Stimulated activated CD4-positive, alpha-beta T cell treated with anti-CD3 and anti-CD28 coated beads, Interleukin-12 subunit alpha, Interleukin-12 subunit beta, amount 100 ng/mL, for 4 hours (primary cell): ENCODE measurements around the gene NFKBIL1.
A peak's percentile ranks its signal among the peaks of the same experiment; 100 is the strongest.
"Not testable (repeated sequence)": the region's sequence is repeated elsewhere in the genome, so short reads cannot be mapped to it uniquely, and the experiment has no call there.

Experiments used
- DNase-seq: peaks from one replicate; pipeline ENCODE4 v3.0.0-alpha.2; 2020

The NFKBIL1 gene

GRCh38 chr6:31546958-31547726 lies at the start of gene NFKBIL1:
Gene NFKBIL1 (plus strand): TSS chr6:31547608. CDS start chr6:31547695, 87 bp downstream.
- DNase-seq, result peak; percentile 86

DNA sequence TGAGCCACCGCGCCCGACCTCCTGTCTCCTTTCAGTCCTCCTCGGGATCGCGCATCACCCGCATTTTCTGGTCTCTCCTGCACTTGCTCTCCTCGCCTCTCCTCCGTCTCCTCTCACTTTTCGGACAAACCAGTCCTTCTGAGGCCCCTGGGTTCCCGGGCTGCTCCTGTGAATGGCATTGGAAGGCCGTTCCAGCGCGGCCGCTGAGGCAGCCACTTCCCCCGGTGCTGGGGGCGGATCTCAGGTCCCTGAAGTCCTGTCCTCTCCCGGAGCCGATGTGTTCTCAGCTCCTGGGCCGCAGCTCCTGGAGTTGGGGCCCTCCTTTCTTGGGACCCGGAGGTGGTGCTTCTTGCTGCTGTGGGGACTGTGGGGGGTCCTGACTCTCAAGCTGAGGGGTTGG lies 48.7 kb upstream of the NFKBIL1 start:
- DNase-seq, result no peak

DNA sequence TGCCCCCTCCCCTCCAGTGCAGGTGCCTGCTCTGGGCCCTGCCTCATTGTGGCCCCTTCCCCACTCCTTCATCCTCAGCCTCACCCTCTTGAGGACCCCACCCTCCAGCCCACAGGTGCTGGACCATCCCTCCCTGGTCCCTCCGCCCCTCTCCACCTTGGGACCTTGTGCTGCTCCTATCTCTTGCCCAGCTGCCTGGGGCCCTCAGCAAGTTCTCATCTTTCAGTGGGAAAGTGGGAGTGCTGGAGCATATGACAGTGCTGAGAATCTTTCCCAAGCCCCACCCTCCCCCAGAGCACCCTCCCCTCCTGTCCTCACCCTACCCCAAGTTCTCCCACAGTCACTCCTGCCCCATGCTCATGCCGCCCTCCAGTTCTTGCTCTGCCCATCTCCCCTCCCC lies 47.8 kb upstream of the NFKBIL1 start:
- DNase-seq, result not testable (repeated sequence)

DNA sequence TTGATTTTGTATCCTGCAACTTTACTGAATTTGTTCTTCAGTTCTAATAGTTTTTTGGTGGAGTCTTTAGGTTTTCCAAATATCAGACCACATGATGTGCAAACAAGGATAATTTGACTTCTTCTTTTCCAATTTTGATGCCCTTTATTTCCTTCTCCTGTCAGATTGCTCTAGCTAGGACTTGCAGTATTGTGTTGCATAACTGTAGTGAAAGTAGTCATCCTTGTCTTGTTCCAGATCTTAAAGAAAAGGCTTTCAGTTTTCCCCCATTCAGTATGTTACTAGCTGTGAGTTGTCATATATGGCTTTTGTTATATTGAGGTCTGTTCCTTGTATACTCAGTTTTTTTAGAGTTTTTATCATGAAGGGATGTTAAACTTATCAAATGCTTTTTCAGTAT lies 44.8 kb upstream of the NFKBIL1 start:
- DNase-seq, result no peak

- DNase-seq, result not testable (repeated sequence)
These were observed 38.4 kb upstream of the NFKBIL1 start for GRCh38 chr6:31509036-31509435.

DNA sequence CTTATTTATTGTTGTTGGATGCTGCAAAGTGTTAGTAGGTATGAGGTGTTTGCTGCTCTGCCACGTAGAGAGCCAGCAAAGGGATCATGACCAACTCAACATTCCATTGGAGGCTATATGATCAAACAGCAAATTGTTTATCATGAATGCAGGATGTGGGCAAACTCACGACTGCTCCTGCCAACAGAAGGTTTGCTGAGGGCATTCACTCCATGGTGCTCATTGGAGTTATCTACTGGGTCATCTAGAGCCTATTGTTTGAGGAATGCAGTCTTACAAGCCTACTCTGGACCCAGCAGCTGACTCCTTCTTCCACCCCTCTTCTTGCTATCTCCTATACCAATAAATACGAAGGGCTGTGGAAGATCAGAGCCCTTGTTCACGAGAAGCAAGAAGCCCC lies 37.4 kb upstream of the NFKBIL1 start:
- DNase-seq, result no peak

DNA sequence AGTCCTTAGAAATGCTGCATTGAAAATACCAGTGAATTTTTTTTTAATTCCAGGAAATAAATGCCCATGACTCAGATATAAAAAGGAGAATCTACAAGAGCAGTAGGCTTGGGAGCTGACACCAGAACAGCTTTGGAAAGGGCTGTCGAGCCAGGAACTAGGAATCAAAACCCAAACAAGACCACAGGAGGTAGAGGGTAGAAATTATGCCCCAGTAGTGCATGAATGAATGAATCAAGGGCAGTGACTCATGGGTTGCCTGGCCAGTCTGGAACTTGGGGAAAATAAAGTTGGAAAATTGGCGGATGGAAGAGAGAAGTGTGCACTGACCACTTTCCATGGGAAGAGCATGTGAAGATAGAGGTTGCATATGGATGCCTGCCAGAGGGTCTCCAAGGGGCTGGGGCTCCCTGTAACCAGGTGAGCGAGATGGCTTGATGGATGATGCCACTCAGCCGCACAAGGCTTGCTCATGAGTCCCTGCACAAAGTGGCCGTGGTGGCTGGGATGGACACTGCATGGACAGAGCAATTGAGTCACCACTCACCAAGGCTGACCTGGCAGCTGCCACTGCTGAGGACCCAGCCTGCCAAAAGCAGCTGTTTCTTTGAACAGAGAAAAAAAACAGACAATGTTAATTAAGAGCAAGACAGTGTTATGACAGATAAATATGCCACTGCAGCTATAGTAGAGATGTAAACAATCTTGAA lies 33.8 kb upstream of the NFKBIL1 start:
- no peak for DNase-seq

GRCh38 chr6:31521835-31522234 lies 25.6 kb upstream of the NFKBIL1 start:
- no peak for DNase-seq

- no peak for DNase-seq
These were observed 21.9 kb upstream of the NFKBIL1 start for GRCh38 chr6:31525553-31525931.

GRCh38 chr6:31525932-31526591 lies 21.3 kb upstream of the NFKBIL1 start:
- DNase-seq, result no peak

GRCh38 chr6:31528307-31528777 lies 19.1 kb upstream of the NFKBIL1 start:
- DNase-seq, result no peak

- no peak for DNase-seq
These were observed 18.5 kb upstream of the NFKBIL1 start, which contains the start of gene MCCD1 for GRCh38 chr6:31528821-31529328. Gene MCCD1 (plus strand): TSS chr6:31528962. CDS start chr6:31529015, 53 bp downstream.

DNA sequence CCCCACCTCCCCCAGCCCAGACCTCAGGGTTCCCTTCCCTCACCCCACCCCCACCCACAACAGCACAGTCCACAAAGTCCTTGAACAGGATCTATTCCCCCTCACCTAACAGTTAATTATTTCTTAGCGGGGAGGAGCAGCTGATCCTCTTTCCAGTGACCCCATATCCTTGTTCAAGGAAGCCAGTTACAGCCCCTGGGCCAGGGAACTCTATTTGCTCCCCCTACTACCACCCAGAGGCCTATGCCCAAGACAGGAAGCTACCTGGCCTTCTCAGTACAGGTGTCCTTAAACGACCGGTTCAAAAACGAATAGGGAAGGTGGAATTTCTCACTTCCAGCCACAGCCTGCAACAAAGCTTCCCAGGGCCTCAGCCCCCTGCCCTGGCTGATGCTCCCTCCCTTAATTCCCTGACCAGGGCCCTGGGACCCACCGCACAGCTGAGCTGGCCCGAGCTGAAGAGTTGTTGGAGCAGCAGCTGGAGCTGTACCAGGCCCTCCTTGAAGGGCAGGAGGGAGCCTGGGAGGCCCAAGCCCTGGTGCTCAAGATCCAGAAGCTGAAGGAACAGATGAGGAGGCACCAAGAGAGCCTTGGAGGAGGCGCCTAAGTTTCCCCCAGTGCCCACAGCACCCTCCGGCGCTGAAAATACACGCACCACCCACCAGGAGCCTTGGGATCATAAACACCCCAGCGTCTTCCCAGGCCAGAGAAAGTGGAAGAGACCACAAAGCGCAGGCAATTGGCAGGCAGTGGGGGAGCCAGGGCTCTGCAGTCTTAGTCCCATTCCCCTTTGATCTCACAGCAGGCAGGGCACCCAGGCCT lies 17.9 kb upstream of the NFKBIL1 start:
- no peak for DNase-seq

DNA sequence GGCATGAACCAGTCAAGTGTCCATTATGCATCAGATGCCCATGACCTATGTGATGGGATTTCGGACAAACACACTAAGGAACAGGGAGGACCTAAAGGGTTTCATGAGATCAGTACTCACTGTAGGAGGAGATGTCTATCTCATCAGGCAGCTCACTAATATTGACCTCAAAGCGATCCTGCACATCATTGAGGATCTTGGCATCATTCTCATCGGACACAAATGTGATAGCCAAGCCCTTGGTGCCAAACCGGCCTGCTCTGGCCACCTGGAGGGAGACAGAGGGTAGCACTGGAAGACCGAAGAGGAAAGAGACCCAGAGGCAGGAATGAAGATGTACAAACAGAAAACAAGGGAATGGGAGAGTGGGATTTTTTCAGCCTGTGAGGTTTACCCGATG lies 16.7 kb upstream of the NFKBIL1 start:
- no peak for DNase-seq

DNA sequence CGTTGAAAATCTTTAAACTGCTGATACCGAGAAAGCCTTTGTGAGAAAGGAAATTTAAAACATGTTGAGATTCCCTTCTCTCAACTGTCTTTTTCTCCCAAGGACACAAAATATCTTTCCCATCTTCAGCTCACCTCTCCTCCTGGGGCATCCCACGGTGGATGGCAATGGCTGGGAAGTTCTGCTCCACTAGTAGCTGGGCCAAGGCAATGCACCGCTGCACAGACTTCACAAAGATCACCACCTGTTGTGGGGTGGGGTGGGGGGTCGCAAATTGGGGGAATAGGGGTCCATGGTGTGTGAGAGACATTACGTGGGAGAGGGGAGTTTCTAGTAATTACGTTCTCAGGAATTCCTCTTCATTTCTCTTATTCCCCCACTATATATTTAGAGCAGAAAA lies 16.2 kb upstream of the NFKBIL1 start:
- no peak for DNase-seq

- DNase-seq, result no peak
These were observed 15.4 kb upstream of the NFKBIL1 start for GRCh38 chr6:31531771-31532643.

- no peak for DNase-seq
These were observed 14.6 kb upstream of the NFKBIL1 start for GRCh38 chr6:31532644-31533454.

DNA sequence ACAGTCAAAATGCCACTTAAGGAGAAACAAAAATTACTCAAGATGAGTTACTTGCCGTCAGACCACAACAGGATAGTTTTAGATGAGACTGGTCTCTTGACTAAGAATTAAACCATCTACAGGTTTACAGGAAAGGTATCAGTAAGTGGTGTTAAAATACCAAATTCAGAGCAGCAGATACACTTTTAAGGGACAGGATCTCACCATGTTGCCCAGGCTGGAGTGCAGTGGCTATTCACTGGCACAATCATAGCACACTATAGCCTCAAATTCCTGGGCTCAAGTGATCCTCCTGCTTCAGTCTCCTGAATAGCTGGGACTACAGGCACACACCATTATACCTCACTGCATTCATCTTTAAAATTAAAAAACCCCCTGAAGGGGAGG lies 14.0 kb upstream of the NFKBIL1 start:
- DNase-seq, result no peak

- DNase-seq, result no peak
These were observed 13.4 kb upstream of the NFKBIL1 start for GRCh38 chr6:31534011-31534410.

DNA sequence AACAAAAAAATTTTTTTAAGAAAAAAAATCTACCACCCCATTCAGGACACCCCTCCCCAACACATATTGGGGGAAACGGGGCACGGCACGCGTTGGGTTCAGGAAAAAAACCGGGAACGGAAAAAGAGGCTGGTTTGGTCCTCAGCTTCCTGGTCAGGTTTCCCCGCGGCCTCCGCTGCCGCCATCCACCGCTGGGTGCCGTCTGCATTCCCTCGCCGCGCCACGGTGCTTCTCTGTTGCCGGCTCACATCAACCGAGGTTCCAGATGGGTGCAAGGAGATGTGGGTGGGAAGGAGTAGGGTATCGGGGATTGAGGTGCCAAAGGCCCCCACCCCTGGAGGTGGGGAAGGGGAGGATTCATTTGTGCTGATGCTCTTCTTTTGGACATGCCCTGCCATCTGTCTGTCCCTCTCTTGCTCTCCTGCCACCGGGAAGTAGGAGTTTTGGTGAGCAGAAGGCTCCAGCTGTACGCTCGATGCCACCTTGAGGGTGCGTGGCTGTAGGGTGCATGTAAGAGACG lies 12.8 kb upstream of the NFKBIL1 start:
- DNase-seq, result no peak
